OCI-LY7 (cell line): ENCODE results near the gene SETD3. TPM values are rescaled to one million over a fixed set of nuclear protein-coding genes. Genes with fewer than 3 reads are reported as not detected.

Source experiments
- BruUV-seq: library from RNA; stranded (reverse); fragments of 400-500 nt; replicated peaks from 2 replicates; lab custom pipeline; 2021; lab: Mats Ljungman, UMichigan
- CTCF ChIA-PET: fragments of 300-600 bp; sonication (Branson Sonifier 250); formaldehyde crosslinking; loops from one replicate; lab custom pipeline; 2022; ENCODE audit warnings: antibody characterized with exemption; ENCODE audit not compliant: unreplicated experiment; lab: Charles Lee
- POLR2A ChIA-PET: fragments of 300-600 bp; sonication (Branson Sonifier 250); formaldehyde crosslinking; loops from one replicate; lab custom pipeline; 2022; ENCODE audit warnings: antibody characterized with exemption; lab: Charles Lee
- DNase-seq: peaks from one replicate; pipeline ENCODE4 v3.0.0-alpha.2; 2015; ENCODE audit warnings: low spot score
- H2AFZ ChIP-seq: fragments of 200-600 bp; sonication (generic), shearing (Covaris generic); 2 replicates; pipeline ENCODE4 v1.6.1; 2014; ENCODE audit warnings: mild to moderate bottlenecking, antibody characterized with exemption, low read length, moderate library complexity
- H3K27ac ChIP-seq: fragments of 200-600 bp; sonication (generic); 2 replicates; pipeline ENCODE4 v1.5.1; 2014; ENCODE audit warnings: mixed run types, low read depth, mild to moderate bottlenecking, moderate library complexity, low read length, inconsistent platforms; ENCODE audit not compliant: poor library complexity, severe bottlenecking
- H3K36me3 ChIP-seq: fragments of 200-600 bp; sonication (generic); 2 replicates; pipeline ENCODE4 v1.6.1; 2014; ENCODE audit warnings: mild to moderate bottlenecking, antibody characterized with exemption, low read length, moderate library complexity, mixed read lengths; ENCODE audit not compliant: insufficient read depth
- H3K4me1 ChIP-seq: fragments of 200-600 bp; sonication (generic); 2 replicates; pipeline ENCODE4 v1.5.1; 2014; ENCODE audit warnings: mild to moderate bottlenecking, low read length; ENCODE audit not compliant: insufficient read depth, poor library complexity, severe bottlenecking
- H3K4me2 ChIP-seq: fragments of 200-600 bp; sonication (generic); 2 replicates; pipeline ENCODE4 v1.6.1; 2014; ENCODE audit warnings: mild to moderate bottlenecking, low read length
- H3K4me3 ChIP-seq: fragments of 200-600 bp; sonication (generic); 2 replicates; pipeline ENCODE4 v1.5.1; 2014; ENCODE audit warnings: mild to moderate bottlenecking, low read depth, low read length; ENCODE audit not compliant: poor library complexity, severe bottlenecking
- H3K79me2 ChIP-seq: fragments of 200-600 bp; sonication (generic); 2 replicates; pipeline ENCODE4 v1.6.1; 2016; ENCODE audit warnings: low read depth, mild to moderate bottlenecking, low read length, moderate library complexity, mixed read lengths; ENCODE audit not compliant: insufficient read depth
- H3K9me2 ChIP-seq: fragments of 200-600 bp; sonication (generic); 2 replicates; pipeline ENCODE4 v1.6.1; 2016; ENCODE audit warnings: mild to moderate bottlenecking, low read length, mixed read lengths; ENCODE audit not compliant: insufficient read depth
- H3K9me3 ChIP-seq: fragments of 200-600 bp; sonication (generic); 2 replicates; pipeline ENCODE4 v1.6.1; 2014; ENCODE audit warnings: mild to moderate bottlenecking, mixed run types, low read length, mixed read lengths
- H4K20me1 ChIP-seq: fragments of 200-600 bp; sonication (generic); 2 replicates; pipeline ENCODE4 v1.6.1; 2014; ENCODE audit warnings: mild to moderate bottlenecking, antibody characterized with exemption, low read length, moderate library complexity, mixed read lengths; ENCODE audit not compliant: insufficient read depth
- CTCF ChIP-seq: fragments of 200-600 bp; sonication (generic); conservative IDR thresholded peaks from 2 replicates; pipeline ENCODE4 v1.5.1; 2014; ENCODE audit warnings: mild to moderate bottlenecking, antibody characterized with exemption, low read length, moderate library complexity, mixed read lengths
- EZH2phosphoT487 ChIP-seq: fragments of 200-600 bp; sonication (generic); IDR thresholded peaks from 2 replicates; pipeline ENCODE4 v1.6.1; 2018; ENCODE audit warnings: low read depth, borderline replicate concordance, mild to moderate bottlenecking, mixed run types, antibody characterized with exemption, low read length, moderate library complexity, mixed read lengths
- intact Hi-C: fragments of 100-400 bp; cut with micrococcal nuclease; formaldehyde crosslinking; loops from one replicate; pipeline ENCODE4 v1.10.0; 2022; ENCODE audit not compliant: unreplicated experiment
- total RNA-seq, 2 experiments: library from RNA; depleted of rRNA in 1 of 2; stranded (reverse); fragments of >200 nt in 1 of 2; shearing (Covaris generic) in 1 of 2; gene quantifications; 2 replicates each; pipeline ENCODE4 v1.2.3, GENCODE V29; 2014 to 2022

Gene SETD3
- total RNA-seq, 2 experiments from 2014 or later: 42.4 to 65.5 TPM

GRCh38 chr14:99447739-99448138, 32.9 kb downstream of the SETD3 start:
- Histone ChIP-seq H3K4me2 (no peak overlapping the region), H3K27ac (no peak overlapping the region), H3K4me1 (no peaks in the 10 kb centered on the region), H3K79me2 (no peaks in the 10 kb centered on the region), H3K9me2 (no peaks in the 10 kb centered on the region), H3K9me3 (no peaks in the 10 kb centered on the region), H4K20me1 (no peaks in the 10 kb centered on the region), H2AFZ (no peak overlapping the region), H3K36me3 (peaks cover 71% of the 10 kb centered on the region), H3K4me3 (no peak overlapping the region)
- no TSS peak for BruUV-seq
- TF ChIP-seq EZH2phosphoT487: no peak
- no peak for TF ChIP-seq CTCF
- CTCF ChIA-PET: no interaction called here
- intact Hi-C loops: no loop called here
- no peak for DNase-seq
- POLR2A ChIA-PET: interaction anchor here (1.0 kb wide), 1 partner anchor 14 kb away, joined by 3 read pairs; no protein-coding TSS in a partner anchor

GRCh38 chr14:99445931-99446330, 34.7 kb downstream of the SETD3 start:
- H2AFZ ChIP-seq: no peak overlapping the region
- H3K4me1 ChIP-seq: no peaks in the 10 kb centered on the region
- H3K36me3 ChIP-seq: peaks cover 67% of the 10 kb centered on the region
- H3K9me3 ChIP-seq: no peaks in the 10 kb centered on the region
- POLR2A ChIA-PET: interaction anchor here (0.6 to 2.9 kb wide), 2 partner anchors 11 to 1424 kb away, joined by 3 to 7 read pairs; no protein-coding TSS in a partner anchor
- DNase-seq: no peak
- no peak overlapping the region for H3K4me2 ChIP-seq
- H3K79me2 ChIP-seq: no peaks in the 10 kb centered on the region
- CTCF ChIA-PET: interaction anchor here (0.6 kb wide), 1 partner anchor 1223 kb away, joined by 3 read pairs; no protein-coding TSS in a partner anchor
- TF ChIP-seq CTCF (no peak), EZH2phosphoT487 (no peak)
- H3K4me3 ChIP-seq: no peak overlapping the region
- H4K20me1 ChIP-seq: no peaks in the 10 kb centered on the region
- H3K27ac ChIP-seq: no peak overlapping the region
- intact Hi-C loops: no loop called here
- no TSS peak for BruUV-seq
- no peaks in the 10 kb centered on the region for H3K9me2 ChIP-seq

GRCh38 chr14:99441918-99442317, 38.7 kb downstream of the SETD3 start:
- H3K4me3 ChIP-seq: no peak overlapping the region
- peaks cover 54% of the 10 kb centered on the region for H3K36me3 ChIP-seq
- no peak overlapping the region for H2AFZ ChIP-seq
- ChIA-PET CTCF (no interaction called here), POLR2A (no interaction called here)
- no peak for DNase-seq
- TF ChIP-seq EZH2phosphoT487 (no peak), CTCF (no peak)
- H3K9me2 ChIP-seq: no peaks in the 10 kb centered on the region
- intact Hi-C loops: no loop called here
- H3K27ac ChIP-seq: no peak overlapping the region
- H4K20me1 ChIP-seq: no peaks in the 10 kb centered on the region
- no peaks in the 10 kb centered on the region for H3K4me1 ChIP-seq
- H3K79me2 ChIP-seq: no peaks in the 10 kb centered on the region
- no TSS peak for BruUV-seq
- H3K9me3 ChIP-seq: no peaks in the 10 kb centered on the region
- no peak overlapping the region for H3K4me2 ChIP-seq
